HCT116 (cell line): Measurements from ENCODE around the gene CELF4.

Experiments used
- CTCF ChIP-seq, 3 experiments: fragments of 200-600 bp in 1 of 3; sonication (generic) in 1 of 3; IDR thresholded peaks in 2 of 3; conservative IDR thresholded peaks in 1 of 3; 2 replicates each; pipeline ENCODE4 v1.5.1; 2012 to 2017; ENCODE audit warnings: low read depth in 2 of 3, low read length in 2 of 3, antibody characterized with exemption in 1 of 3, borderline replicate concordance in 1 of 3, control low read depth in 1 of 3, mild to moderate bottlenecking in 1 of 3, mixed read lengths in 1 of 3, mixed run types in 1 of 3, moderate library complexity in 1 of 3; ENCODE audit not compliant: insufficient read depth in 1 of 3
- EZH2 ChIP-seq: fragments of 200-600 bp; sonication (generic); IDR thresholded peaks from 2 replicates; pipeline ENCODE4 v1.6.1; 2017; ENCODE audit warnings: antibody characterized with exemption, mixed run types
- JUND ChIP-seq: IDR thresholded peaks from 2 replicates; pipeline ENCODE4 v1.6.1; 2012
- POLR2A ChIP-seq: IDR thresholded peaks from 2 replicates; pipeline ENCODE4 v1.7.0; 2011; ENCODE audit warnings: borderline replicate concordance; ENCODE audit not compliant: insufficient read depth, insufficient read length; ENCODE audit errors: extremely low read depth
- POLR2AphosphoS5 ChIP-seq: IDR thresholded peaks from 2 replicates; pipeline ENCODE4 v1.6.1; 2011; ENCODE audit warnings: mild to moderate bottlenecking, low read depth, low read length, moderate library complexity
- RAD21 ChIP-seq: IDR thresholded peaks from 2 replicates; pipeline ENCODE4 v1.6.1; 2012; ENCODE audit warnings: low read depth, mild to moderate bottlenecking
- REST ChIP-seq: IDR thresholded peaks from 2 replicates; pipeline ENCODE4 v1.6.1; 2012; ENCODE audit warnings: low read depth
- SP1 ChIP-seq: IDR thresholded peaks from 2 replicates; pipeline ENCODE4 v1.6.1; 2012; ENCODE audit warnings: low read depth
- SRF ChIP-seq: IDR thresholded peaks from 2 replicates; pipeline ENCODE4 v1.6.1; 2012; ENCODE audit warnings: low read depth
- YY1 ChIP-seq: IDR thresholded peaks from 2 replicates; pipeline ENCODE4 v1.6.1; 2011; ENCODE audit warnings: low read length, low read depth, moderate library complexity, mild to moderate bottlenecking; ENCODE audit not compliant: insufficient replicate concordance; ENCODE audit errors: extremely low read depth
- ZNF274 ChIP-seq: fragments of 200-500 bp; sonication (Bioruptor generic); IDR thresholded peaks from 2 replicates; pipeline ENCODE4 v1.6.1; 2014; ENCODE audit warnings: mild to moderate bottlenecking, low read depth, low read length, inconsistent platforms
- TF ChIP-seq, protein P1 (sequence below): IDR thresholded peaks from 2 replicates; pipeline ENCODE4 v1.6.1; 2011; ENCODE audit warnings: mild to moderate bottlenecking, low read length, moderate library complexity; ENCODE audit not compliant: insufficient replicate concordance; ENCODE audit errors: extremely low read depth
- TF ChIP-seq, protein P2 (sequence below): IDR thresholded peaks from 2 replicates; pipeline ENCODE4 v1.6.1; 2012

DNA sequence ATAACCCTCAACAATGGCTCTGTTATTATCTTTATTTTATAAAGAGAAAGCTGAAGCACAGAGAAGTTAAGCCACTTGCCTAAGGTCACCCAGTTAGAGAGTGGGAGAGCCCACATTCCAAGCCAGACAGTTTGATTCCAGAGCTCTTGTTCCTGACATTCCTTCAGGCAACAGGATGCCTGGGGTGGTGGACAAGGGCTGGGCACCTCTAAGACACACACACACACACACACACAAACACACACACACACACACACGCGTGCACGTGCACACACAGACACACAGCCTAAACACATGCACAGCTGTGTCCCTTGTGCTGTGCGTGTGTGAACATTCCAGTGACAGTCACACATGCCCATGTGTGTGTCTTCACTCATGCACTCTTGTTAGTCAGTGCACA lies 26.4 kb downstream of the CELF4 start:
- TF ChIP-seq CTCF (IDR thresholded peaks at IDR 0.05 in 2 of 3, conservative IDR thresholded peaks at IDR 0.05 in 1 of 3; ENCODE audit: borderline replicate concordance in 1 of 3, insufficient read depth in 1 of 3, low read depth in 2 of 3, low read length in 2 of 3), result no peak
- TF ChIP-seq JUND, result no peak
- TF ChIP-seq POLR2A, result no peak
- TF ChIP-seq REST, result no peak
- no peak for TF ChIP-seq SP1
- no peak for TF ChIP-seq RAD21
- no peak for TF ChIP-seq SRF
- no peak for TF ChIP-seq EZH2
- TF ChIP-seq POLR2AphosphoS5, result no peak
- no peak for TF ChIP-seq YY1
- no peak for TF ChIP-seq ZNF274
- TF ChIP-seq, protein P1, sequence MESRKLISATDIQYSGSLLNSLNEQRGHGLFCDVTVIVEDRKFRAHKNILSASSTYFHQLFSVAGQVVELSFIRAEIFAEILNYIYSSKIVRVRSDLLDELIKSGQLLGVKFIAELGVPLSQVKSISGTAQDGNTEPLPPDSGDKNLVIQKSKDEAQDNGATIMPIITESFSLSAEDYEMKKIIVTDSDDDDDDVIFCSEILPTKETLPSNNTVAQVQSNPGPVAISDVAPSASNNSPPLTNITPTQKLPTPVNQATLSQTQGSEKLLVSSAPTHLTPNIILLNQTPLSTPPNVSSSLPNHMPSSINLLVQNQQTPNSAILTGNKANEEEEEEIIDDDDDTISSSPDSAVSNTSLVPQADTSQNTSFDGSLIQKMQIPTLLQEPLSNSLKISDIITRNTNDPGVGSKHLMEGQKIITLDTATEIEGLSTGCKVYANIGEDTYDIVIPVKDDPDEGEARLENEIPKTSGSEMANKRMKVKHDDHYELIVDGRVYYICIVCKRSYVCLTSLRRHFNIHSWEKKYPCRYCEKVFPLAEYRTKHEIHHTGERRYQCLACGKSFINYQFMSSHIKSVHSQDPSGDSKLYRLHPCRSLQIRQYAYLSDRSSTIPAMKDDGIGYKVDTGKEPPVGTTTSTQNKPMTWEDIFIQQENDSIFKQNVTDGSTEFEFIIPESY, result no peak
- TF ChIP-seq, protein P2, sequence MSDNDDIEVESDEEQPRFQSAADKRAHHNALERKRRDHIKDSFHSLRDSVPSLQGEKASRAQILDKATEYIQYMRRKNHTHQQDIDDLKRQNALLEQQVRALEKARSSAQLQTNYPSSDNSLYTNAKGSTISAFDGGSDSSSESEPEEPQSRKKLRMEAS, result no peak
